Left ventricle myocardium superior (tissue), 1 donor: ENCODE results near the gene NUDT6. TPM values are rescaled to one million over a fixed set of nuclear protein-coding genes. Genes with fewer than 3 reads are reported as not detected.

Source experiments
- ATAC-seq: fragments of 200-7000 bp; cut with Tn5 transposase; one replicate; pipeline ENCODE4 v1.9.1; 2020; ENCODE audit warnings: mild to moderate bottlenecking, moderate library complexity
- DNase-seq: peaks from one replicate; pipeline ENCODE4 v3.0.0-alpha.2; 2020
- intact Hi-C: fragments of 100-400 bp; cut with micrococcal nuclease; formaldehyde crosslinking; loops from one replicate; pipeline ENCODE4 v1.11.0; 2022
- total RNA-seq: library from RNA; stranded (reverse); fragmentation: NEBNext Ultra II Directional; extraction: Animal tissue kit (Norgen Biotek cat#: 25700); gene quantifications from one replicate; pipeline ENCODE4 v1.2.1, GENCODE V29; 2021
- donor health status: DM: no; HTN: yes; CAD: no; lungs with severe emphysema.

NUDT6 gene
- total RNA-seq, 1 donor from 2014 or later = 11.9 TPM

GRCh38 chr4:122920473-122920872 lies 1.9 kb downstream of the NUDT6 start:
- intact Hi-C loops = loop anchor here (10.0 kb wide), 1 partner anchor 316 kb away; no protein-coding TSS in a partner anchor
- DNase-seq = no peak
- no peak for ATAC-seq

GRCh38 chr4:122917731-122918130 lies 4.7 kb downstream of the NUDT6 start:
- intact Hi-C loops = no loop called here

DNA sequence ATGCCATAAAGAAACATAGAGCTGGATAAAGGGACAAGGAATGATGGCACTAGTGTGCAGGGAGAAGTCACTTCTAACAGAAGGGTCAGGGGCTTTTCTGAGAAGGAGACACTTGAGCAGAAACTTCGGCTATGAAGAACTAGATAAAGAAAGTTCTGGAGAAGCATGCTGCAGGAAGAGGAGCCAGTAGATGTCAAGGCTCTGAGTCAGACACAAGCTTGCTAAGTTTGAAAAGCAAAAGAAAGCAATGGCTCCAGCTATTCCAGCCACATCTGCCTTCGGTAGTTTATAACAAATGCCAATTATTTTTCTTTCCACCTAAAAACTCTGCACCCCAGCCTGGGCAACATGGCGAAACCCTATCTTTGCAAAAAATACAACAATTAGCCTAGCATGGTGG lies 7.5 kb downstream of the NUDT6 start:
- ATAC-seq (no peak), DNase-seq (no peak)
- intact Hi-C loops = loop anchor here (5.0 kb wide), 1 partner anchor 158 kb away; no protein-coding TSS in a partner anchor

More at GRCh38 chr4:122917731-122918130, 4.7 kb downstream of the NUDT6 start:
- ATAC-seq = no peak
- no peak for DNase-seq

GRCh38 chr4:122914292-122914904 lies 8.0 kb downstream of the NUDT6 start:
- DNase-seq = no peak
- intact Hi-C loops = loop anchor here (5.0 kb wide), 1 partner anchor 157 kb away; no protein-coding TSS in a partner anchor

GRCh38 chr4:122912810-122913575 lies 9.4 kb downstream of the NUDT6 start:
- DNase-seq (no peak), ATAC-seq (no peak)
- intact Hi-C loops = loop anchor here (5.0 kb wide), 1 partner anchor 156 kb away; no protein-coding TSS in a partner anchor

More at GRCh38 chr4:122914292-122914904, 8.0 kb downstream of the NUDT6 start:
- ATAC-seq = peak; percentile 65

DNA sequence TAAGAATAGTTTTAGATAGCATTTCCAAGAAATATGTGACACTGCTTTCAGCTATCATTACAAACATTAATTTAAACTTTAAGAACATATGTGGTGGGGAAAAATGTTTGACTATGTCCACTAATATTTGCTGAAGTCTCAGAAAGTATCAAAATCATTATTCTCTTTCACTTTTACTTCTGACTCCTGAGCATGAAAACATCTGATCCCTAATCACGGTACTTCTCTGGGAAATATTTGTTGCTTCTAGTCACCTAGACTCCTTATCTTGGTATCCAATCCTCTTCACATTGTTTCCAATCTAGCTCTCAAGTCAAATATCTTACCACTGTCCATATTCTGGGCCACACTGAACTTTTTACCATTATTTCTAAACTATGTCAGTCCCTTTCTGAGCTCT lies 10.8 kb downstream of the NUDT6 start:
- ATAC-seq = no peak
- intact Hi-C loops = loop anchor here (5.0 kb wide), 1 partner anchor 154 kb away; no protein-coding TSS in a partner anchor

DNA sequence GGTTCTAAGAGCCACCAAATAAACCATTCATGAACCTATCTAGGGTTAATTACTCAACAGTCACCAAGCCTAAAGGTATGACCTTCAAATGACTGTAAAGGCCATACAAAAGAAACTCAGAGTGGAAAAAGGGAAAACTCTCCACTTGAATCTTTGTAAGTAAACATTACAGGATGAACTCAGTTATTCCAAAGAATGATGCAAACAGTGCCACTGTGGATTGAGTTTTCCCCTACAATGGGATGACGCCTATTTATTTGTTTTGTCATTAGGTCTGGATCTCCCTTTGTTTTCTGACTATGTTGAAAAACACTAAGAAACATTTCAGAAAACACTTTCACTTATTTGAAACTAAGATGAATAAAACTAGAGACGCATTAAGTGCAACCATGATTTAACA lies 12.7 kb downstream of the NUDT6 start:
- intact Hi-C loops = loop anchor here (5.0 kb wide), 1 partner anchor 152 kb away; no protein-coding TSS in a partner anchor
- DNase-seq (no peak), ATAC-seq (no peak)

More for the DNA sequence above, 10.8 kb downstream of the NUDT6 start:
- DNase-seq = no peak

GRCh38 chr4:122908223-122908622 lies 14.2 kb downstream of the NUDT6 start:
- intact Hi-C loops = no loop called here
- DNase-seq (no peak), ATAC-seq (no peak)

DNA sequence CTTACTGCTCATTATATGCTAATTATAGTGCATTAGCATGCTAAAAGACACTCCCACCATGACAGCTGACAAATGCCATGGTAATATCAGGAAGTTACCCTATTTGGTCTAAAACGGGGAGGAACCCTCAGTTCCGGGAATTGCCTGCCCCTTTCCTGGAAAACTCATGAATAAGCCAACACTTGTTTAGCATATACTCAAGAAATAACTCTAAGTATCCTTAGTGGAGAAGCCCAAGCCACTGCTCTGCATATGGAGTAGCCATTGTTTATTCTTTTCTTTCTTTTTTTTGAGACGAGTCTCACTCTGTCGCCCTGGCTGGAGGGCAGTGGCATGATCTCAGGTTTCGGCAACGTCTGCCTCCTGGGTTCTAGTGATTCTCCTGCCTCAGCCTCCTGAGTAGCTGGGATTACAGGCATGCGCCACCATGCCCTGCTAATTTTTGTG lies 15.5 kb downstream of the NUDT6 start:
- DNase-seq = no peak
- intact Hi-C loops = no loop called here
- ATAC-seq = no peak

- intact Hi-C loops = no loop called here
- DNase-seq (no peak), ATAC-seq (no peak)
These were observed 18.6 kb downstream of the NUDT6 start for GRCh38 chr4:122903766-122904288.

DNA sequence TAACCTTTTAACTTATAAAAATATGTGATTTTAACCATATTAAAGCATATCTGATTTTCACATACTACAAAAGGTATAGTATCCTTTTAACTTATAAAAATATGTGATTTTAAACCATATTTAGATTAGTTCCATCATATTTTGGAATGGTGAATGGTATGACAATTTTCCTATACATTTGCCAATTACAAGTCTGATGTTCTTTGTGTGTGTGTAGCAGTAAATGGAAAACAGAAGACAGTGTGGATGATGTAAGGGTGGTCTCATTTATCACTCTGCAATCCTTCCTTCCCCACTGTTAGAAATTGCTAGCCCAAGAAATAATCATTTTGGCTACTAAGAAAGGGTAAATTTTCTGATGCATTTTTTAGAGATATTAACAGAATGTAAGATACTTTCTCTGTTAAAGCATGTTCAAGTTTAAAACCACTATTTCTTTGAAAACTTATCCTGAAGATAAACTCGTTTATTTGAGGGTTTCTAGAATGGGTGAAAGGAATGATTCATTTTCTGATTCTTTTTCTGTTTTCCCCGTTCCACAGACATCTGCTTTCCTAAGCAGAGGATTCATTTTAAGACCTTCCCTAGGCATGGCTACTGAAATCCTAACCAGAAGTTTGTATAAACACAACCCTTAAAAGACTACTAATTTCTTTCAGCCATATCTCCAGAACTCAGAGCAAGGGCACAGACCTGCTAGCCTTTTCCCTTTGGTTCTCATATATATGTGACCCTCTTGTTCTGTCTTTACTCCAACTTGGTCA lies 21.0 kb downstream of the NUDT6 start:
- DNase-seq (no peak), ATAC-seq (no peak)
- intact Hi-C loops = no loop called here

DNA sequence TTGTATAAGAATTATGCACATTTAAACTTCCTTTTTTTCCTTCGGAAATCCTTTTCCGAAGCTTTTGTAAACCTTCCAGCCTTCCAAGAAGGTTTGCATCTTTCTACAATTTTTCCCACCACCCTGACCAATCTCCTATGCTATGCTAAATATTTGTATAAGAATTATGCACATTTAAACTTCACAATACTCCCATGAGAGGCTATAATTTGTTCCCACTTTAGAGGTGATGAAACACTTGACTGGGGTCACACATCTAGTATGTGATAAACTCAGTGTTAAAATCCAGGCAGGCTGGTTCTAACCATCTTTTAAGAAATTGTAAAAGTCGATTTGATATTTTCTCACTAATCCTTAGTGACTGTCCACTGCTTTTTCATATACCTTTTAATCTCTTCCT lies 22.1 kb downstream of the NUDT6 start:
- intact Hi-C loops = no loop called here
- ATAC-seq = no peak
- no peak for DNase-seq

DNA sequence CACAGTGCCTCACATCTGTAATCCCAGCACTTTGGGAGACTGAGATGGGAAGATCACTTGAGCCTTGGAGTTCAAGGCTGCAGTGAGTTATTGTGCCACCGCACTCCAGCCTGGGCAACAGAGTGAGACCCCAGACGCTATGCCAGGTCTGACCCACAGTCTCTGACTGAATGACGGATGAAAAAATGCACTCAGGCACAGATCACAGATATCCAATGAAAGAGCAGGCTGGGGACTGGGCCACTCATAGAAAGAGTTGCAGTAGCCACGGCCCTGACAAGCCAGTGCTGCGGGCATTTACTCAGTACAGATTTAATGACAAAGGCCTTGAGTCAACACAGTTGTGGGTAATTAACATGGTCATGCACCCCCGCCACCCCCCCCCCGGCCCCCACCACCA lies 22.7 kb downstream of the NUDT6 start:
- intact Hi-C loops = no loop called here
- no peak for ATAC-seq
- DNase-seq = no peak

DNA sequence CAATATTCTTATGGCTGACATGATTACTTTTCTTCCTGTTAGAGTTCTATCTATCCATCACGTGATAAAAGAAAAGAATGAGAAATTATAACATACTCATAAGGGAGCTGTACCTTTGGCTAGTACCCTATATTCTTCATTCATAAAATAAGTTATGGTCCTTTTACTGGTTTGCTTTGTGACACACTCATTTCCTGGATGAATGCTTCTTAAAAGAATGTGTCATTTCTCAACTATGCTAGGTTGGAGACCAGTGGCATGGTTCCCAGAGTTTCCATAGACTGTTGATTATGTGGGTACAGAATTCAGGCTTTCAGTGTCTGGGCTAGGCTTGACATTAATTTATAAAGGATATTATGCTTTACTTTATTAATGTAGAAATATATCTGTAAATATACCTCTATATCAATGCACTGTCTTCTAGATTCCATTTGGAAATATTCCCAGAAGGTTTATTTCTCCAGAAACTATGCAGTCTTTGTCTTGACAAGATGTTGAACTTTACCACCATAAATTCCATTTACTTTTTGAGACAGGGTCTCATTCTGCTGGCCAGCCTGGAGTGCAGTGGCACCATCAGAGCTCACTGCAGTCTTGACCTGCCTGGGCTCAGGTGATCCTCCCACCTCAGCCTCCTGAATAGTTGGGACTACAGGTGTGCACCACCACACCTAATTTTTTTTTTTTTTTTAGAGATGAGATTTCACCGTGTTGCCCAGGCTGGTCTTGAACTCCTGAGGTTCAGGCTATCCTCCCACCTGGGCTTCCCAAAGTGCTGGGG lies 23.8 kb downstream of the NUDT6 start:
- DNase-seq (no peak), ATAC-seq (no peak)
- intact Hi-C loops = no loop called here

DNA sequence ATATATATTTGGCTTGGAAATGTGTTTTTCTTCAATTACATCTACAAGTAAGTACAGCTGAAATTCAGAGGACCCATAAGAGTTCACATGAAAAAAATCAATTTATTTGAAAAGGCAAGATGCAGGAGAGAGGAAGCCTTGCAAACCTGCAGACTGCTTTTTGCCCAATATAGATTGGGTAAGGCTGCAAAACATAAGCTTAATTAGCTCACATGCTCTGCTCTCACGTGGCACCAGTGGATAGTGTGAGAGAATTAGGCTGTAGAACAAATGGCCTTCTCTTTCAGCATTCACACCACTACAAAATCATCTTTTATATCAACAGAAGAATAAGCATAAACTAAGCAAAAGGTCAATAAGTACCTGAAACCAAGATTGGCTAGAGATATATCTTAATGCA lies 26.1 kb downstream of the NUDT6 start:
- DNase-seq = no peak
- intact Hi-C loops = no loop called here

DNA sequence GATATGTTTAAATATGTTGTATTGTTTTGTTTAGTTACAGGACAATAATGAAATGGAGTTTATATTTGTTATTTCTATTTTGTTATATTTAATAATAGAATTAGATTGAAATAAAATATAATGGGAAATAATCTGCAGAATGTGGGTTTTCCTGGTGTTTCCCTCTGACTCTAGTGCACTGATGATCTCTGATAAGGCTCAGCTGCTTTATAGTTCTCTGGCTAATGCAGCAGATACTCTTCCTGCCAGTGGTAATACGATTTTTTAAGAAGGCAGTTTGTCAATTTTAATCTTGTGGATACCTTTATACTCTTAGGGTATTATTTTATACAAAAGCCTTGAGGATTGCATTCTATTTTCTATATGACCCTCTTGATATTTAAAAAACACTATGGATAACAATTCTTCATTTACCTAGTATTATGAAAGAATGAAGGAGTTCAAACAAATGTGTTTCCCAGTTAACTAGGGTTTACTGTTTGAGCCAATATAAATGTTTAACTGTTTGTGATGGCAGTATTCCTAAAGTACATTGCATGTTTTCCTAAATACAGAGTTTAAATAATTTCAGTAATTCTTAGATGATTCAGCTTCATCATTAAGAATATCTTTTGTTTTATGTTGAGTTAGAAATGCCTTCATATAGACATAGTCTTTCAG lies 26.9 kb downstream of the NUDT6 start:
- intact Hi-C loops = no loop called here
- DNase-seq (no peak), ATAC-seq (no peak)

More for the DNA sequence above, 26.1 kb downstream of the NUDT6 start:
- no peak for ATAC-seq

DNA sequence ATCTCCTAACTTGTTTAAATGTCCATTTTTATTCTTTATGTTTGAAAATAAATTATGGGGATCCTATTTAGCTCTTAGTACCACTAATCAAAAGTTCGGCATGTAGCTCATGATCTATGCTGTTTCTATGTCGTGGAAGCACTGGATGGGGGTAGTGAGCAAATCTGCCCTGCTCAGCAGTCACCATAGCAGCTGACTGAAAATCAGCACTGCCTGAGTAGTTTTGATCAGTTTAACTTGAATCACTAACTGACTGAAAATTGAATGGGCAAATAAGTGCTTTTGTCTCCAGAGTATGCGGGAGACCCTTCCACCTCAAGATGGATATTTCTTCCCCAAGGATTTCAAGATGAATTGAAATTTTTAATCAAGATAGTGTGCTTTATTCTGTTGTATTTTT lies 27.6 kb downstream of the NUDT6 start:
- ATAC-seq (no peak), DNase-seq (no peak)
- intact Hi-C loops = no loop called here

- DNase-seq = no peak
- intact Hi-C loops = no loop called here
- ATAC-seq = no peak
These were observed 32.1 kb downstream of the NUDT6 start for GRCh38 chr4:122890147-122890795.
